Activated naive CD4-positive, alpha-beta T cell treated with anti-CD3 and anti-CD28 coated beads, Interleukin-2, amount 10 ng/mL, durations not matched to agents 7 days and 5 days (primary cell): ENCODE results near the gene HAND2.
A peak's percentile ranks its signal among the peaks of the same experiment; 100 is the strongest.

Experiments
- CTCF ChIA-PET: fragments of 350-600 bp; sonication (Branson Sonifier 250); formaldehyde crosslinking; loops from one replicate; lab custom pipeline; 2021; ENCODE audit warnings: antibody characterized with exemption; lab: Charles Lee
- DNase-seq: peaks from one replicate; pipeline ENCODE4 v3.0.0-alpha.2; 2020
- H3K27ac Mint-ChIP-seq: one replicate; pipeline ENCODE4 v1.8.0; 2021; ENCODE audit warnings: mild to moderate bottlenecking, moderate library complexity, mixed read lengths
- H3K27me3 Mint-ChIP-seq: one replicate; pipeline ENCODE4 v1.8.0; 2021; ENCODE audit warnings: mild to moderate bottlenecking, mixed read lengths
- H3K36me3 Mint-ChIP-seq: one replicate; pipeline ENCODE4 v1.8.0; 2021; ENCODE audit warnings: mixed read lengths
- H3K4me1 Mint-ChIP-seq: one replicate; pipeline ENCODE4 v1.8.0; 2021; ENCODE audit warnings: mixed read lengths
- H3K4me3 Mint-ChIP-seq: one replicate; pipeline ENCODE4 v1.8.0; 2021; ENCODE audit warnings: mild to moderate bottlenecking, moderate library complexity, mixed read lengths
- H3K9me3 Mint-ChIP-seq: one replicate; pipeline ENCODE4 v1.8.0; 2021; ENCODE audit warnings: mixed read lengths

HAND2 gene

DNA sequence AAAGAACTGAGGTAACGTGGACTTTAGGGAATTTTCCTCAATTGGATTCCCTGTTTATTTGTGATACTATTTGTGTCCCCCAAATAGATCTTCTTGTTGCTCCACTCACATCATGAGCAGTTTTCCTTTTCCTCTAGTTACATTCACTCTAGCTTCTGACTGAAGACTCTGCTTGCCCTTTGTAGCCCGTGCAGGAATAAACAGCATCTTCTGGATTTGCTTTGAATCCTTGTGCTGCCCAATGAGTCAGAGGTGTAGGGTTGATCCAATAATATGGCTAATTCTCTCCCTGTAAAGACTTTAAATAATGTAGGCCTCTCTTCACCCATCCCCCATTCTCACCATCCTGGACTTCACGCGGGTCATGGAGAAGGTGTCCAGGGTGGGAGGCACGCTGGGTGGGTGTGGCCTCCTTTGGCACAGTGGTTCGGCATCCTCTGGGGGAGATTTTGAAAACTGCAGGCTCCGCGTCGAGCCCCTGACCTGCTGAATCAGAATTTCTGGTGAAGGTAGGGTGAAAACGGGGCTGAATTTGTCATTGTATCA, 9.0 kb downstream of the HAND2 start:
- H3K9me3 Mint-ChIP-seq, result peaks cover 8% of the 10 kb centered on the region
- H3K36me3 Mint-ChIP-seq, result peaks cover 28% of the 10 kb centered on the region
- peaks cover 100% of the 10 kb centered on the region for H3K27me3 Mint-ChIP-seq
- CTCF ChIA-PET, result no interaction called here
- no peak overlapping the region for H3K4me3 Mint-ChIP-seq
- peaks cover 7% of the 10 kb centered on the region for H3K4me1 Mint-ChIP-seq
- no peak for DNase-seq
- no peak overlapping the region for H3K27ac Mint-ChIP-seq

DNA sequence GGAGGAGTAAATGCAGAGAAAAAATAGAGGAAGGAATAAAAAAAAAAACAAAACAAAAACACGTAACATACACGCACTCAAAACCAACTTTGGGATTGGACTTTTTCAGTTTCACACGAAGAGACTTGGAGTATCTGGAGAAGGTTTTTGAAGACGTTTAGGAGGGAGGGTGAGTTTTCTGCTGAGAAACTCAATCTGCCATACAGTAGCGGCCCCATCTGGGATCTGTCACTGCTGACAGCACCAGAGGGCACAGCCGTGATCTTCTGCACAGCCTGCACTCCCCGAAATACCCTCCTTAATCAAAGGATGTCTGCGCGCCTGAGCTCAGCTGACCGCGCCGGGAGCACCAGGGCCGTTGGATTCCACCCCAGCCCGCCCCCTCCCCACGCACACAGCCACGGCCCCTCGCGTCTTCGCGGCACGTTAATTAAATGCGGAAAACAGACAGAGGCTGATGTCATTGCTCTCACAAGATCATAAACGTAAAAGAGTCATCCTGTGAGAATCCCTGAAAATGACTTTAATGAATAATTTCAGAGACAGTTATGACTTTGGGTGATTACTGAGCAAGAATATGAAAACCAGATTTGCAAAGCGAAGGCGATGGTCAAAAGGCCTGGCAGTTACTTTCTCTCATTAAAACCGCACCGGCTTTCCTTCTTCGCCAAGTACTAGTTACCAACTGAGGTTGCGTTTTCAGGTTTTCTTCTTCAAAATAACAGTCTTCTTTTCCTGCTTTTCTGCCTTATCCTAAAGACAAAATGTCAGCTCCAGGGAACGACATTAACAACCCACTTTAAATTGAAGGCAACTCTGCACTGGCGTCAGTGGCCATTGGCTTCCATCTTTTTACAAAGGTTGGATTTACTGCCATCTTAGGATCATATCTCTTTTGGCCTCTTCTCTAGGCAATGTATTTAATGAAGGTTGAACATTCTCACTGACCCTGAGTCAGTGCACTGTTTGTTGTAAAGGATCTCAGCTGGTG, 10.6 kb downstream of the HAND2 start:
- peaks cover 98% of the 10 kb centered on the region for H3K27me3 Mint-ChIP-seq
- H3K4me3 Mint-ChIP-seq, result peak overlapping the region; percentile 49
- H3K27ac Mint-ChIP-seq, result peak overlapping the region; percentile 58
- H3K36me3 Mint-ChIP-seq, result peaks cover 21% of the 10 kb centered on the region
- CTCF ChIA-PET, result no interaction called here
- no peak for DNase-seq
- peaks cover 6% of the 10 kb centered on the region for H3K9me3 Mint-ChIP-seq
- H3K4me1 Mint-ChIP-seq, result peaks cover 5% of the 10 kb centered on the region

DNA sequence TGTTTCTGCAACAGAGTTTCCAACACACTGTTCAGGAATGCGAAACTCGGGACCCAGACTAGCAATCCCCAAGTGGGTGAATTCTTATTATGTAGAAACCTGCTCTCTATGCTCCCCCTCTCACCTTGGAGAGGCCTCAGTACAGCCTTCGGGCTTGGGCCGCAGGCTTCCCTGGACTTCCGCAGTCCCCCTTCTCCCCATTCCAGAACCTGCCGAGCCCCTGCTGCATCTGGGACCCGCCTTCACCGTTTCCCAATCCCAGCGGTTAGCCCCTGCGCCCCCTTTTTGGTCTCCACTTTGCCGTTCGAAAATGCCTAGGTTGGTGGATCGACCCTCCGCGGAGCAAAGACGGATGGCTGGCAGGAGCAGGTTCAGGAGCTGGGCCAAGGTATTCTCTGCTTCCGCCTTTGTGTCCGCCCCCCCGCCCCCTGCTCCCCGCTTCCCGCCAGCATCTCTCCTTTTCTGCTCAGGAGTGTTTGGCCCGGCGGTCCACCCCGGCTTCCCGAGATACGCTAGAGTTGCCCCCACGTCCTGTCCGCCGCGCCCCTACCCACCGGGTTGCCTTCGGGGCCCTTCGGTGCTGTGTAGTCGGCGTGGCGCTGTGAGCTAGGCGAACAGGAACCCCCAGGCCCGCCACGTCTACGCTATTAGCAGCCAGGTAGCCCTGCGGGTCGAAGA, 11.5 kb downstream of the HAND2 start:
- H3K27me3 Mint-ChIP-seq, result peaks cover 97% of the 10 kb centered on the region
- peaks cover 17% of the 10 kb centered on the region for H3K36me3 Mint-ChIP-seq
- no peak for DNase-seq
- peak overlapping the region; percentile 58 for H3K27ac Mint-ChIP-seq
- H3K9me3 Mint-ChIP-seq, result peaks cover 3% of the 10 kb centered on the region
- H3K4me1 Mint-ChIP-seq, result peaks cover 5% of the 10 kb centered on the region
- CTCF ChIA-PET, result no interaction called here
- no peak overlapping the region for H3K4me3 Mint-ChIP-seq

DNA sequence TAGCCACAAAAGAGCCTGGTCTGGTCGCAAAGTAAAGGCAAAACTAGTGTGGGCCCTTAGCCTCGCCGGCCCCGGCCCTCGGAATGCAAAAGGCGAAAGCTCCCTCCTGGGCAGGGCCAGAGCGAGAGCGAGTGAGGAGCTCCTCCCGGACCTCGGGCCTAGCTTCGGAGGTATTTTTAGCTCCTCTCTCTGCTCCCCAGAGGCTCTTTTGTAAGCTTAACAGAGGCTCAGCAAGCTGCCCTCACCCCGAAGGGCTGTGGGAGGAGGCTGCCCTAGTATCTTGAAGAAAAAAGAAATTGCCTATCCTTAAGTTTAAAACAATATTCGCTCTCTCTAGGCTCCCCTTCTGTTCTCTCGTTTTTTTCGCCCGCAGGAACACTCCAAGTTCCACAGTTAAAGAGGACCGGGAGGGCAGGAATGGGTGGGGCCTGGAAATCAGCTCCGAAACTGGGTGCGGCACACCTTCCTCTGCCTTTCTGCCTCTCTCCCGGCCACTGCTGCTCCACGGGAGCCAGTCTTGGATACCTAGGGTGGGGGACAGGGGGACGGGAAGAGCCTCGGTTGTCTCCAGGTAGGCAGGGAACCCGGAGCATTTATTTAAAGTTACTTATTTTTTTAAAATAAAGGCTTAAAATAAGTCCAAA, 12.1 kb downstream of the HAND2 start:
- Mint-ChIP-seq H3K27me3 (peaks cover 97% of the 10 kb centered on the region), H3K4me3 (peak overlapping the region; percentile 33), H3K27ac (peak overlapping the region; percentile 58), H3K36me3 (peaks cover 17% of the 10 kb centered on the region), H3K4me1 (peaks cover 5% of the 10 kb centered on the region), H3K9me3 (no peaks in the 10 kb centered on the region)
- DNase-seq, result no peak
- CTCF ChIA-PET, result no interaction called here

DNA sequence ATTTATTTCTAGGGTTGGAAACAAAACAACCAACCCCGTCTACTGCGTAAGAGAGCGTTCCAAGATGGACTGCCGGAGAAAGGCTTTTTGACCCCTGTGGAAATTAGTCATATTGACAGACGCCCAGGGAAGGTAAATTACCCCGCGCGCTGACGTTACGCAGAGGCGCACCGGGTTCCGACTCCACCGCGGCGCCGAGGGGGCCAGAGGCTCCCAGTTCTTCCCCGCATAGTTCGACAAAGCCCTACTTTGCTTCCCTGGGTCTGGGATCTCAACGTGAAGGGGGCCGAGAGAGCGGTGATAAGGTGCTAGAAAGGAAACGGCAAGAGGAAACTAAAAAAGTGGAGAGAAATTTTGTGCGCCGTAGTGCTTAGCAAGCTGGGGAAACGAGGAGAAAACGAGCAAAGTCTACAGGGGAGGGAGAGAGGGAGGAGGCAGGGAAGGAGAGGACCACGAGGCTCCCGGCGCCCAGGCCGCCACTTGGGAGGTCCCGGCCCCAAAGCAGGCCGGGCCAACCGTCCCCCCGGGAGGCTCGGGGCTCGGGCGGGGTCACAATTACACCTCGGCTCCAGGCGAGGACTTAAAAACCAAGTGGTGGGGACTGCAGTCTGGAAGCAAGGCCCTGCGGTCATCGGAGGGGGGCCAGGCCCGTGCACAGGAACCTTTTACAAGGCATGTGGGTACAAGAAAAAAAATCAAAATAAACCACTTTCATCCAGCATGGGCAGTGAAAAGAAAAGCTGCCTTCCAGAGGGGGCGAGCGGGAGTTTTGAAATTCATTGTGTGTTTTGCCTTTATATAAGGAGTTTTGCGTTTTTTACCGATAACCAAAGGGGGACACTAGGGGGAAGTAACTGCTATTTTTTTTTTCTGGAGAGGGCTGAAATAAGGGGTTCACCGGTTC, 13.2 kb downstream of the HAND2 start:
- CTCF ChIA-PET, result no interaction called here
- Mint-ChIP-seq H3K27me3 (peaks cover 97% of the 10 kb centered on the region), H3K4me3 (no peak overlapping the region), H3K4me1 (peaks cover 5% of the 10 kb centered on the region), H3K36me3 (peaks cover 17% of the 10 kb centered on the region), H3K27ac (peak overlapping the region; percentile 58), H3K9me3 (no peaks in the 10 kb centered on the region)
- no peak for DNase-seq

DNA sequence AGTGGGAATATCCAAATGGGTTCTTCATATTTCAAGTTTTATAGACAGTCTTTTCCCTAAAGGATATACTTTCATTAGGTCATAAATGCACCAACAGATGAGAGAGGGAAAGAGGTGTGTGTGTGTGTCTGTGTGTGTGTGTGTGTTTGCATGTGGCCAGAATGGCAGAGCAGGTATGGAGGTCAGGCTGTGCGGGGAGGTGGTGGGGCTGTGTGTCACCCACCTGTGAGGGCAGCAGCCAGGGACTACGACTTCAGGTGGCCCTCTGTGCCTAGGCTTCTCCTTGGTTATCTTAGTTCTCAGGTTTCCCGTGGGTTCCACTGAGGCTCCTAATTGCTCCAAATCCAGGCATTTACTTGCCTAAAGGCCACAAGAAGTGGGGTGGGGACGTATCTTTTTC, 14.6 kb downstream of the HAND2 start:
- H3K36me3 Mint-ChIP-seq, result peaks cover 15% of the 10 kb centered on the region
- no peak overlapping the region for H3K4me3 Mint-ChIP-seq
- H3K27me3 Mint-ChIP-seq, result peaks cover 97% of the 10 kb centered on the region
- no peaks in the 10 kb centered on the region for H3K9me3 Mint-ChIP-seq
- no peak overlapping the region for H3K27ac Mint-ChIP-seq
- DNase-seq, result no peak
- CTCF ChIA-PET, result no interaction called here
- peaks cover 5% of the 10 kb centered on the region for H3K4me1 Mint-ChIP-seq

DNA sequence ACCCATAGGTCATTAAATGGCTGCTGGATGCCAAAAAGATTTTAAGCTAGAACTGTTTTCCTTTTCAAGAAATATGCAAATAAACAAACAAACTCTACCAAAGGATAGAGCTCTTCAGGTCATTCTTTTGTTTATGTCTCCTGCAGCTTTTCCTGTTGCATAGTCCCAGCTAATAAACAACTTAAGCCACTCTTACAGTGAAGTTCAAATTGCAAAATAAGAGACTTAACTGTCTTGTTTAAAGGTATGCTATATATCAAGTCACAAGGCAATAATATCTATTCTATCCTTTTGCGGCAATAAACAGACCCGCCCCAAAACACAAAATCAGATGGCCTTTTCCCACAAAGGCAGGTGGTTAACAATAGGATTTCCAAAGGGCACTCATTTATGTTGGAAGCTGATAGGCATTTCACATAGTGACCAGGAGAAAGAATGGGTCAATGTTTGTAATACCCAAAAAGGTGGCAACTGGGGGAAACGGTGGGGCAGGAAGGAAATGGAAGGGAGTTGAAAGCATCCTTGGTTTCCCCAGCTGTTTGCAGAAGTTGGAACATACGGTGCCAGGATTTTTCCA, 15.3 kb downstream of the HAND2 start:
- H3K4me3 Mint-ChIP-seq, result no peak overlapping the region
- CTCF ChIA-PET, result interaction anchor here (0.9 kb wide), 1 partner anchor 9 kb away, joined by 3 read pairs; no protein-coding TSS in a partner anchor
- no peak for DNase-seq
- no peaks in the 10 kb centered on the region for H3K9me3 Mint-ChIP-seq
- peaks cover 97% of the 10 kb centered on the region for H3K27me3 Mint-ChIP-seq
- peaks cover 13% of the 10 kb centered on the region for H3K36me3 Mint-ChIP-seq
- peak overlapping the region; percentile 17 for H3K27ac Mint-ChIP-seq
- H3K4me1 Mint-ChIP-seq, result peaks cover 8% of the 10 kb centered on the region

DNA sequence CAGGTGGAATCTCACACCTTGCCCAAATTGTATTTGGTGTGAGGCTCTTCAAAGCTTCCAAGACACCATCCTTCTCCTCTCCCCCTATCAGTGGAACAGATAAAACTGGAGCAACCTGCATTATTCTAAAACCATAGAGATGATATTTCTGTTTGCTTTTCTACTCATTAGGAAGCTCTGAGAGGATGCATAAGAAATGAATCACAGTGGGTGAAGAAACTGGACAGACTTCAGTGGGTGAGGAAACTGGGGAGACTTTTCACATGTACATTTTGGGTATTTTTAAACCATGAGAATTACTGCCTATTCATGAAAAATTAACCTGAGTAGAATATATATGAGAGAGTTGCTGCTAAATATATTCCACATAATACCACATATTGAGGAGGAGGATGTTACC, 16.4 kb downstream of the HAND2 start:
- H3K36me3 Mint-ChIP-seq, result peaks cover 12% of the 10 kb centered on the region
- peaks cover 97% of the 10 kb centered on the region for H3K27me3 Mint-ChIP-seq
- H3K27ac Mint-ChIP-seq, result no peak overlapping the region
- no peaks in the 10 kb centered on the region for H3K9me3 Mint-ChIP-seq
- H3K4me1 Mint-ChIP-seq, result peaks cover 15% of the 10 kb centered on the region
- no peak for DNase-seq
- no peak overlapping the region for H3K4me3 Mint-ChIP-seq
- CTCF ChIA-PET, result no interaction called here

DNA sequence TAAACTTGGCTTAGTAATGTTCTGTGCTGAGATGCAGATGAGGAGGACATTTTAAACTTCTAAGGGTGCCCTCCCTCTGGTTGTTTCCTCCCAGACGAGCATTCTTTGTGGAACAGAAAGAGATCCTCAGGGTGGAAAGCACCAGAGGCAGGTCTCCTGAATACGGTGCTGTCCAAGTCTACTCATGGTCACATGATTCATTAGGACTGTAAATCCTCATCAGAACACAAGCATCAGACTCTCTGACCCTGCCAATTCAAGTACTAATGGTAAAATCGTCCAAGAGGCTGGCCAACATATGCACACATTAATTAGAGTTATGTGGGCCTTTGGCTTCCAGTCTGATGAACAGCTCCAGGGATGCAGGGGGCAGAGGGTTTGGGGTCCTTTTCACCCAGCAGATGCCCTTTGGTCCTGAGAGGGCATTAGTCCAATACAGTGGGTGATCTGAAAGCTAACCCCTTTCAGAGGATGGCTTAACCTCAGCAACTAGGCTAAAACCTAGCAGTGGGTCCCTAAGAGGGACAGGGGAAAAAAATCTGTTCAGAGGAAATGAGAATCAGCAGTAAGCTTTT, 18.2 kb downstream of the HAND2 start:
- Mint-ChIP-seq H3K4me3 (no peak overlapping the region), H3K9me3 (no peaks in the 10 kb centered on the region), H3K4me1 (peaks cover 31% of the 10 kb centered on the region), H3K27me3 (peaks cover 97% of the 10 kb centered on the region), H3K36me3 (peaks cover 20% of the 10 kb centered on the region), H3K27ac (no peak overlapping the region)
- CTCF ChIA-PET, result no interaction called here
- DNase-seq, result no peak

DNA sequence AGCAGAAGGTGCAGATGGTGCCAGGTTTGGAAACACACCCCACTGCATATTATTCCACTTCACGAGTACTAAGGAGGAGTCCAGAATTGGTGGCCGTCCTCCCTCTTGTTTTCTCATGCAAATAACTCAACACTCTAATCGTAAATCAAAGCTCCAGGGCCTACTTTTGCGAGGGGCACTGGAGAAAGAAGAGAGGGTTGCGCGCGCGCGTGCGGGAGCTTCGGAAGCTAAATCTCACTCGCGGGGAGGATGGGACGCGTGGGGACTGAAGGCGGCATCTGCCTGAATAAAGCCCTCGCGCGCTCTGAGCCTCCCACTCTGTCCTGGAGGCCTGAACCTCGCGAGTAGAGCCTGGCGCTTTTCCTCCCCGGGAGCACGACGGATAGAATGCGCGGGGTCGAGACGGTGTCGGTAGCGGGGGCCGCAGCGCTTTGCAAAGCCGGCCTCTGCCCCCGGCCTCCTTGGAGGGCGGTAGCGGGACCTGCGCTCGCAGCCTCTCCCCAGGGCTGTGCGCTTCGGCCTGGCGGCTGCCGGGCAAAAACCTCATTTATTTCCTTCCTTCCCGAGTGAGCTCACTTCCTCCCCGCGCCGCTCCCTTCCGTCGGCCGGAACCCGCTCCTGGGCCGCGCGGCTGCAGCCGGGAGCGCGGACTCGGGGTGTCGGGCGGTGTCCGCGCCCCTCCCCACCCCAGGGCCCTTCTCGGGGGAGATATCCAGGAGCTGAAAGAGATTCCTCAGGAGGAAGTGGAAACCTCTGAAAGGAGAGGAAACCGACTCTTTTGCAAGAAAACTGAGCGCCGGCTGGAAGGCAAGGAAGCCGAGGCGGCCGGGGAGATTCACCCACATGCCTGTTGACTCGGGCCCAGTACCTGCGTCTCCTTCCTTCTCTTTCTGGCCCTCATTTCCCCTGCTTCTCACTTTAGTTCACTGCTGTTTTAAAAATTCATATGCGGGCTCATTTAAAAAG, 20.7 kb downstream of the HAND2 start:
- CTCF ChIA-PET, result interaction anchor here (1.0 to 1.8 kb wide), 3 partner anchors 14 to 611 kb away, joined by 3 to 5 read pairs (median 3); no protein-coding TSS in a partner anchor
- DNase-seq, result no peak
- Mint-ChIP-seq H3K4me3 (peak overlapping the region; percentile 58), H3K27ac (peak overlapping the region; percentile 28), H3K27me3 (peaks cover 99% of the 10 kb centered on the region), H3K36me3 (peaks cover 16% of the 10 kb centered on the region), H3K9me3 (no peaks in the 10 kb centered on the region), H3K4me1 (peaks cover 38% of the 10 kb centered on the region)

DNA sequence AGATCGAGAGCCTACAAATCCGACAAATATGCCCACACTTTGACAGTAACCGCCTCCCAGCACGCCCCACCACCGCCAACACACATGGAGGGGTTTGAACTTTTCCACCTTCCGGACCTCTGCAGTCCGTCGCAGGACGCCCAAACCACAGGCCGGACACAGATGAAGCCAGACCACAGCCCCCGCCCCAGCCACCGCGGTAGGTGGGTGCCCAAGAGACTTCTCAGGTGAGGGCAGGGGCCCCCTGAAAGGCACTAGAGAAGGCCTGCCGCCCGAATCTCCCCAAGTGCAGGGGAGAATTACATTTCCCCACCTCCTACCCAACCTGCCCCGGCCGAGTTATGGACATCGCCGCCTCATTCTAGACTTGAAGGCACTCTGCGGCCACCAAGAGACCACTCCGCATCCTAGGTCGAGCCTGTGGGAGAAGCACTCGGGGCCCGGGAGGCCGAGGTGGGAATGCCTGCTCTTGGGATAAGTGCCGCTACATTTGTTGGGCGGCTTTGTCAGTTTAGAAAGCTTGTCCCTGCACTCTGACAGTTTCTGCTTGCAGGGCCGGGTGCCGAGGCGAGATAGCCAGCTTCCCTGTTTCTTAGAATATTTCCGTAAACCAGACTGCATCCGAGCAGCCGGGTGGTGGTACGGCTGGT, 21.5 kb downstream of the HAND2 start:
- peaks cover 38% of the 10 kb centered on the region for H3K4me1 Mint-ChIP-seq
- H3K9me3 Mint-ChIP-seq, result no peaks in the 10 kb centered on the region
- H3K27ac Mint-ChIP-seq, result no peak overlapping the region
- CTCF ChIA-PET, result interaction anchor here (1.0 kb wide), 1 partner anchor 611 kb away, joined by 3 read pairs; no protein-coding TSS in a partner anchor
- peaks cover 100% of the 10 kb centered on the region for H3K27me3 Mint-ChIP-seq
- H3K36me3 Mint-ChIP-seq, result peaks cover 16% of the 10 kb centered on the region
- peak overlapping the region; percentile 58 for H3K4me3 Mint-ChIP-seq
- DNase-seq, result no peak
